DMS153 (cell line): Measurements from ENCODE around the gene MAPK10.
"Not testable (repeated sequence)": the region's sequence is repeated elsewhere in the genome, so short reads cannot be mapped to it uniquely, and the experiment has no call there.

Experiments
- DNase-seq: peaks from one replicate; lab custom pipeline; 2025; lab: John Stamatoyannopoulos, UW

The MAPK10 gene

GRCh38 chr4:86033171-86033570, 326.7 kb downstream of the MAPK10 start:
- no peak for DNase-seq

GRCh38 chr4:86032476-86033022, 327.3 kb downstream of the MAPK10 start:
- DNase-seq = no peak

GRCh38 chr4:86031927-86032326, 327.9 kb downstream of the MAPK10 start:
- no peak for DNase-seq

GRCh38 chr4:86026720-86027119, 333.1 kb downstream of the MAPK10 start:
- no peak for DNase-seq

- DNase-seq = not testable (repeated sequence)
These were observed 338.2 kb downstream of the MAPK10 start for GRCh38 chr4:86021671-86022070.

GRCh38 chr4:86019906-86020305, 339.9 kb downstream of the MAPK10 start:
- DNase-seq = no peak

- no peak for DNase-seq
These were observed 340.5 kb downstream of the MAPK10 start for GRCh38 chr4:86019362-86019761.

GRCh38 chr4:86015412-86016350, 344.2 kb downstream of the MAPK10 start:
- DNase-seq = no peak

- no peak for DNase-seq
These were observed 345.3 kb downstream of the MAPK10 start for GRCh38 chr4:86014599-86014998.

GRCh38 chr4:86013621-86014020, 346.2 kb downstream of the MAPK10 start:
- DNase-seq = no peak

- no peak for DNase-seq
These were observed 348.7 kb downstream of the MAPK10 start for GRCh38 chr4:86011117-86011516.

- no peak for DNase-seq
These were observed 352.8 kb downstream of the MAPK10 start for GRCh38 chr4:86007042-86007441.

- DNase-seq = no peak
These were observed 353.8 kb downstream of the MAPK10 start for GRCh38 chr4:86006057-86006456.

- DNase-seq = no peak
These were observed 355.8 kb downstream of the MAPK10 start for GRCh38 chr4:86004030-86004429.

GRCh38 chr4:86001591-86001990, 358.3 kb downstream of the MAPK10 start:
- DNase-seq = no peak

GRCh38 chr4:85995361-85995760, 364.5 kb downstream of the MAPK10 start:
- DNase-seq = no peak

GRCh38 chr4:85994576-85994975, 365.3 kb downstream of the MAPK10 start:
- no peak for DNase-seq

- DNase-seq = no peak
These were observed 366.2 kb downstream of the MAPK10 start for GRCh38 chr4:85993641-85994040.

- DNase-seq = no peak
These were observed 373.6 kb downstream of the MAPK10 start for GRCh38 chr4:85986266-85986665.

- no peak for DNase-seq
These were observed 380.6 kb downstream of the MAPK10 start for GRCh38 chr4:85979276-85979675.

GRCh38 chr4:85970535-85970934, 389.3 kb downstream of the MAPK10 start:
- no peak for DNase-seq

- DNase-seq = peak; percentile 57
These were observed 390.7 kb downstream of the MAPK10 start for GRCh38 chr4:85968945-85969819.

- no peak for DNase-seq
These were observed 392.0 kb downstream of the MAPK10 start for GRCh38 chr4:85967872-85968271.
